Measurements from ENCODE around the gene TAOK2. TPM values are rescaled to one million over a fixed set of nuclear protein-coding genes. Genes with fewer than 3 reads are reported as not detected.
"Not testable (repeated sequence)": the region's sequence is repeated elsewhere in the genome, so short reads cannot be mapped to it uniquely, and the experiment has no call there.

Gene TAOK2
- total RNA-seq, 1 donor from 2014 or later = 35.0 TPM

DNA sequence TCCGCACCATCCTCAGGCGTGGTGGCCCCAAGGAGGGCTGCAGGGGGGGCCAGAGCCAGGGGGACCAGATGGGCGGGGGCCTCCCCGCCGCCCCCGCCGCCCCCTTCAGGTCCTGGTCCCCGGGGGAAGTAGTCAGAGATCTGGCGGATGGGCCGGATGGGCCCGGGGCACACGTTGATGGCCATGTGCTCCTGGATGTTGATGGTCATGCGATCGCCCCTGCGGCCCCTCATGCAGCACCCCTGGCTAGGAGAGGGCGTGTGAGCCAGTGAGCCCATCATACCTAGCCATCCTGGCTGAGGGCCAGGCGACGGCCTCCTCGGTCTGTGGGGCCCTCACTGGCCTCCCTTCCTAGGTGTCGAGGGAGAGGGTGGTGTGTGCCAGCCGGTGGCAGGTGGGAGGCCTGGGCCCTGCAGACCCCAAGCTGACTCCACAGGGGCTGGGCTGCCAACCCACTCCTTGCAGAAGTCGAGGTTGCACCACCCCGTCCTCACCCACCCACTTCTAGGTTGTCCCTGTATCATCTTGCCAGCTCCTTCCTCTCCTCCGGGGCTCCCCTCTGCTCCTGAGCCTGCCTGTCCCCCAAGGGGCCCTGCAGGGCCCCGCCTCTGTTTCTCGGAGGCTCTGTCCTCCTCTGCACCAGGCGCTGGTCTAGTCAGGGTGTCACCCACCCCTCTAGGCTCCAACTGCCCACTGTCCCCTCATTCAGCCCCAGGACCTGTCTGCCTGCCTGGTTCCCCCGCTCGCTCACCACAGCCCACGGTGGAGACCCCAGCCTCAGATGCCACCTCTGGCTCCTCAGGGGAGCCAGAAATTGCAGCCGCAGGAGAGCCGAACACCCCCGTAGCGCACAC lies 36.5 kb downstream of the TAOK2 start:
- Histone ChIP-seq H3K27me3 (ENCODE audit: control insufficient read depth in 3 of 3, insufficient read depth in 3 of 3, low read length in 3 of 3) (peaks cover 36 to 44% (median 38%) of the 10 kb centered on the region in 3 donors), H3K9ac (ENCODE audit: low read depth in 1 of 3, low read length in 3 of 3) (no peak overlapping the region)

DNA sequence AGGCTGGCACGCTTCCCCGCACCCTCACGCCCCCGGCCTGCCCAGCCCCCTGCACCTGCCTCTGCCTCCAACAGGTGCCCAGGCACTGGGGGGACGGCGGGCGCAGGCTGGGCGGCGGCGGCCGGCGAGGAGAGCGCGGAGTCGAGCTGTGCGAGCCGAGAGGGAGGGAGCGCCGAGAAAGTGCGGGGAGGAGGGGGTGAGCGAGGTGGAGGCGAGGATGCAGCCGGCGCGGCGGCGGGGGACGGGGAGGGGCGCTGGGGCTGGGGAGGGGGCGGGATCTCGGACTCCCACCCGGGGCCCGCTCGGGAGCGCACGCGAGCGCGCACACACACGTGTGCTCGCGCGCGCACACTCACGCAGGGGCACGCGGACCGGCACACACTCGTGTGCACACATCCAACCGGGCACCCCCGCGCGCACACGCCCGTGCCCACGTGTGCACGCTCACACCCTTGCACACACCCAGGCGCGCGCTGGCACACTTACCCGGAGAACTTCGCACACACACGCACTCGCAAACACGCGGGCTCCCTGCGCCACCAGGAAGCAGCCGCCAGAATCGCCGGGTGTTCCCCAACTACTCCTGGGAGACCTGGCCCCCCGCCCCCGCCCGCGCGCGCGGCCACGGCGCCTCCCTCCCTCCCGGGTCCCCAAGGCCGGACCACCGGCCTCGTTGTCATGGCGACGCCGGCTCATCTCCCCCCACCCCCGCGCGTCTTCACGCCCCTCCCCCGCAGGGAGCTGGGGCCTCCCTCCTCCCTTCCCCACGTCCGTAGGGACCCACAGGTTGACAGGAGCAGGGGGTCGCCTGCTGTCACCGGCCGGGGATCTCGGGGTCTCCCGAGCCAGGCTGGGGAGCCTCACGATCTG lies 37.4 kb downstream of the TAOK2 start, which contains the start of gene DOC2A:
Gene DOC2A, minus strand, starts transcription at position 184 of the 870 bp plus-strand sequence. CDS start 805 bp downstream, outside the sequence.
- Histone ChIP-seq H3K36me3 (ENCODE audit: control insufficient read depth in 3 of 3, insufficient read depth in 3 of 3, low read length in 3 of 3) (peaks cover 0 to 1% (median 0%) of the 10 kb centered on the region in 3 donors), H3K4me1 (ENCODE audit: control insufficient read depth in 3 of 3, insufficient read depth in 3 of 3, low read length in 3 of 3) (peaks cover 0 to 13% (median 5%) of the 10 kb centered on the region in 3 donors), H3K9me3 (ENCODE audit: control insufficient read depth in 3 of 3, low read length in 3 of 3) (no peaks in the 10 kb centered on the region), H3K4me3 (ENCODE audit: low read length in 3 of 3) (peak within 1 kb of the TSS in 2 of 3 donors; percentile 29 to 40), H3K9ac (ENCODE audit: low read depth in 1 of 3, low read length in 3 of 3) (no peak within 1 kb of the TSS), H3K27me3 (ENCODE audit: control insufficient read depth in 3 of 3, insufficient read depth in 3 of 3, low read length in 3 of 3) (peaks cover 36 to 44% (median 38%) of the 10 kb centered on the region in 3 donors), H3K27ac (ENCODE audit: low read depth, low read length) (no peak within 1 kb of the TSS)

More for the DNA sequence above, 36.5 kb downstream of the TAOK2 start:
- peak overlapping the region in 1 of 3 donors; percentile 29 for H3K4me3 ChIP-seq (ENCODE audit: low read length in 3 of 3)
- H3K36me3 ChIP-seq (ENCODE audit: control insufficient read depth in 3 of 3, insufficient read depth in 3 of 3, low read length in 3 of 3) = peaks cover 0 to 3% (median 0%) of the 10 kb centered on the region in 3 donors
- H3K9me3 ChIP-seq (ENCODE audit: control insufficient read depth in 3 of 3, low read length in 3 of 3) = no peaks in the 10 kb centered on the region
- no peak overlapping the region for H3K27ac ChIP-seq (ENCODE audit: low read depth, low read length)
- H3K4me1 ChIP-seq (ENCODE audit: control insufficient read depth in 3 of 3, insufficient read depth in 3 of 3, low read length in 3 of 3) = peaks cover 5 to 13% (median 7%) of the 10 kb centered on the region in 3 donors

DNA sequence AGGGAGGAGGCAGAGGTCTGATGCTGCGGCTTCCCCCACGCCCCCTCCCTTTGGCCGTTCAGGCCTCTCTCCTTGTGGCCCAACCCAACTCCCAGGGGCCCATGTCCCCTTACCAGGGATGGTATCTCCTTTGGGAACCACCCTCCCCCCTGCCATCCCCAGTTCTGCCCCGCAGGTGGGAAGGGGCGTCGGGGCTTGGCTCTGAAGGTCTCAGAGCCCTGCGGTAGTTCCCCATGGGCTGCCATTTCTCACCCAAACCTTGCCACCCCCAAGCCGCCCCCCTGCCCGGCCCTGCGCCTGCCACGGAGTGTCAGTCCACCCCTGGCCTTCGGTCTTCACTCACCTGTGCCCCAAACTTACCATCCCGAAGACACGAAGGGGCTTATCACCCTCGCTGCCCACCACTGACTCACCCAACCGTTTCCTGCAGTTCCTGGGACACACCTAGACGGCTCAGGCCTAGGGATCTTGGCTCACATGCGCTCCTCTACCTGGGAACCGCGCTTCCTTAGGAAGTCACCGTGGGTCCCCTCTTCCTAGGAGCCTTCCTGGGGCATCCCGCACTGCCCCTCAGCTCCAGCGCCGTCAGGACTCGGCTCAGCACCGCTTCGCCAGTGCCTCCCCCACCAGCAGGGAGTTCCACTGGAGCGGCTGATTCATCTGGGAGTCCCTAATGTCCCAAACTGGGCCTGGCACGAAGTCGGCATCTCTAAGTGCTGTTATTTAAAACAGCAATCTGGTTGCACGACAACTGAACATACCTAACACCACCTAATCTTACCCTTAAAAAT lies 38.2 kb downstream of the TAOK2 start:
- H3K9ac ChIP-seq (ENCODE audit: low read depth in 1 of 3, low read length in 3 of 3) = no peak overlapping the region
- H3K4me1 ChIP-seq (ENCODE audit: control insufficient read depth in 3 of 3, insufficient read depth in 3 of 3, low read length in 3 of 3) = peaks cover 0 to 13% (median 5%) of the 10 kb centered on the region in 3 donors
- H3K4me3 ChIP-seq (ENCODE audit: low read length in 3 of 3) = no peak overlapping the region
- peaks cover 36 to 44% (median 38%) of the 10 kb centered on the region in 3 donors for H3K27me3 ChIP-seq (ENCODE audit: control insufficient read depth in 3 of 3, insufficient read depth in 3 of 3, low read length in 3 of 3)
- no peaks in the 10 kb centered on the region for H3K9me3 ChIP-seq (ENCODE audit: control insufficient read depth in 3 of 3, low read length in 3 of 3)
- H3K36me3 ChIP-seq (ENCODE audit: control insufficient read depth in 3 of 3, insufficient read depth in 3 of 3, low read length in 3 of 3) = no peaks in the 10 kb centered on the region
- no peak overlapping the region for H3K27ac ChIP-seq (ENCODE audit: low read depth, low read length)

DNA sequence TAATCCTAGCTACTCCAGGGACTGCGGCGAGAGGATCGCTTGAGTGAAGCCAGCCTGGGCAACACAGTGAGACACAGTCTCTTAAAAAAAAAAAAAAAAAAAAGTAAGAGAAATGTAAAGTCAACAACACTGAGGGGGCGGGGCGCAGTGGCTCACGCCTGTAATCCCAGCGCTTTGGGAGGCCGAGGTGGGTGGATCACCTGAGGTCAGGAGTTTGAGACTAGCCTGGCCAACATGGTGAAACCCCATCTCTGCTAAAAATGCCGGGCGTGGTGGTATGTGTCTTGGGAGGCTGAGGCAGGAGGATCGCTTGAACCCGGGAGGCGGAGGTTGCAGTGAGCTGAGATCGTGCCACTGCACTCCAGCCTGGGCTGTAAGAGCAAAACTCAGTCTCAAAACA lies 38.9 kb downstream of the TAOK2 start:
- not testable (repeated sequence) for H3K9ac ChIP-seq (ENCODE audit: low read depth in 1 of 3, low read length in 3 of 3); H3K4me3 ChIP-seq (ENCODE audit: low read length in 3 of 3)
- peaks cover 34 to 42% (median 36%) of the 10 kb centered on the region in 3 donors for H3K27me3 ChIP-seq (ENCODE audit: control insufficient read depth in 3 of 3, insufficient read depth in 3 of 3, low read length in 3 of 3)

DNA sequence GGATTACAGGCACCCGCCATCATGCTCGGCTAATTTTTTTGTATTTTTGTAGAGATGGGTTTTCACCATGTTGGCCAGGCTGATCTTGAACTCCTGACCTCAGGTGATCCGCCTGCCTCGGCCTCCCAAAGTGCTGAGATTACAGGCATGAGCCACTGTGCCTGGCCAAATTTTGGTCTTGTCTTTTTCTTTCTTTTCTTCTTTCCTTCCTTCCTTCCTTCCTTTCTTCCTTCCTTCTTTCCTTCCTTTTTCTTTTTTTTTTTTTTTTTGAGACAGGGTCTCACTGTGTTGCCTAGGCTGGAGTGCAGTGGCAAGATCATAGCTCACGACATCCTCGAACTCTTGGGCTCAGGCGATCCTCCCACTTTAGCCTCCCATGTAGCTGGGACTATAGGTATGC lies 41.8 kb downstream of the TAOK2 start:
- not testable (repeated sequence) for H3K36me3 ChIP-seq (ENCODE audit: control insufficient read depth in 3 of 3, insufficient read depth in 3 of 3, low read length in 3 of 3); H3K9ac ChIP-seq (ENCODE audit: low read depth in 1 of 3, low read length in 3 of 3); H3K27ac ChIP-seq (ENCODE audit: low read depth, low read length); H3K9me3 ChIP-seq (ENCODE audit: control insufficient read depth in 3 of 3, low read length in 3 of 3); H3K4me1 ChIP-seq (ENCODE audit: control insufficient read depth in 3 of 3, insufficient read depth in 3 of 3, low read length in 3 of 3); H3K4me3 ChIP-seq (ENCODE audit: low read length in 3 of 3)
- peaks cover 10 to 17% (median 16%) of the 10 kb centered on the region in 3 donors for H3K27me3 ChIP-seq (ENCODE audit: control insufficient read depth in 3 of 3, insufficient read depth in 3 of 3, low read length in 3 of 3)

More for the DNA sequence above, 38.9 kb downstream of the TAOK2 start:
- peaks cover 0 to 13% (median 5%) of the 10 kb centered on the region in 3 donors for H3K4me1 ChIP-seq (ENCODE audit: control insufficient read depth in 3 of 3, insufficient read depth in 3 of 3, low read length in 3 of 3)
- H3K9me3 ChIP-seq (ENCODE audit: control insufficient read depth in 3 of 3, low read length in 3 of 3); H3K36me3 ChIP-seq (ENCODE audit: control insufficient read depth in 3 of 3, insufficient read depth in 3 of 3, low read length in 3 of 3); H3K27ac ChIP-seq (ENCODE audit: low read depth, low read length): not testable (repeated sequence)

DNA sequence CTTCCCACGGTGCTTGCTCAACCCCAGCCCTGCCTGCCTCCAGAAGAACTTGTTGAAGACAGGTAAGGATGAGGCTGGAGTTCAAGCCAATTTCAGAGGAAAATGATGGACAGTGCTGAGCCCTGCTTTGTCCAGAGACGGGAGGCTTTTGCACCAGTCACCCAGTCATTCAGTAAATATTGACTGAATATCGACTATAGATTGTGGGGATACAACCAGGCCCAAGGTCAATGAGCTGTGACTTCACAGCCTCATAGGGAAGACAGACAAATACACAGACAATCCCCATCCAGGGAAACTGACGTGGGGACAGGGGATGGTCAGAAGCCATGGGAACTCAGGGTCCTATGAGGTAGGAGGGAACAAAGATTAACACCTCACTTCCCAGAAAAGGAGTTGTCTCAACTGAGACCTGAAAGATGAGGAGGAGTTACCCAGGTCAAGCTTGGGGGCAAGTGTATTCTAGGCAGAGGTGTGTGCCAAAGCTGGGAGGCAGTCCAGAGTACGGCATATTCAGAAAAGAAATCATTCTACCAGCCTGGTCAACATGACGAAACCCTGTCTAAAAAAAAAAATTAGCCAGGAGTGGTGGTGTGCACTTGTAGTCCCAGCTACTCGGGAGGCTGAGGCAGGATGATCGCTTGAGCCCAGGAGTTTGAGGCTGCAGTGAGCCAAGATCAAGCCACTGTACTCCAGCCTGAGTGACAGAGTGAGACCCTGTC lies 43.0 kb downstream of the TAOK2 start:
- no peak overlapping the region for H3K27ac ChIP-seq (ENCODE audit: low read depth, low read length)
- H3K36me3 ChIP-seq (ENCODE audit: control insufficient read depth in 3 of 3, insufficient read depth in 3 of 3, low read length in 3 of 3) = no peaks in the 10 kb centered on the region
- H3K9ac ChIP-seq (ENCODE audit: low read depth in 1 of 3, low read length in 3 of 3) = no peak overlapping the region

DNA sequence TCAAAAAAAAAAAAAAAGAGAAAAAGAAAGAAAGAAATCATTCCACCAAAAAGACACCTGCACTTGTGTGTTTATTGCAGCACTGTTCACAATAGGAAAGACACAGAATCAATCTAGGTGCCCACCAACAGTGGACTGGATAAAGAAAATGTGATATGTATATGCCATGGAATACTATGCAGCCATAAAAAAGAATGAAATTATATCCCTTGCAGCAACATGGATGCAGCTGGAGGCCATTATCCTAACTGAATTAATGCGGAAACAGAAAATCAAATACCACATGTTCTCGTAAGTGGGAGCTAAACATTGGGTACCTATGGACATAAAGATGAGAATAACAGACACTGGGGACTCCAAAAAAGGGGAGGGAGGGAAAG lies 43.6 kb downstream of the TAOK2 start:
- no peak overlapping the region for H3K27ac ChIP-seq (ENCODE audit: low read depth, low read length)
- peaks cover under 1 to 4% (median 2%) of the 10 kb centered on the region in 3 donors for H3K27me3 ChIP-seq (ENCODE audit: control insufficient read depth in 3 of 3, insufficient read depth in 3 of 3, low read length in 3 of 3)
- peaks cover 5 to 9% (median 8%) of the 10 kb centered on the region in 3 donors for H3K4me1 ChIP-seq (ENCODE audit: control insufficient read depth in 3 of 3, insufficient read depth in 3 of 3, low read length in 3 of 3)
- no peak overlapping the region for H3K9ac ChIP-seq (ENCODE audit: low read depth in 1 of 3, low read length in 3 of 3)
- no peak overlapping the region for H3K4me3 ChIP-seq (ENCODE audit: low read length in 3 of 3)
- no peaks in the 10 kb centered on the region for H3K36me3 ChIP-seq (ENCODE audit: control insufficient read depth in 3 of 3, insufficient read depth in 3 of 3, low read length in 3 of 3)
- H3K9me3 ChIP-seq (ENCODE audit: control insufficient read depth in 3 of 3, low read length in 3 of 3) = no peaks in the 10 kb centered on the region

More for the DNA sequence above, 43.0 kb downstream of the TAOK2 start:
- no peak overlapping the region for H3K4me3 ChIP-seq (ENCODE audit: low read length in 3 of 3)
- peaks cover 6 to 8% (median 7%) of the 10 kb centered on the region in 3 donors for H3K27me3 ChIP-seq (ENCODE audit: control insufficient read depth in 3 of 3, insufficient read depth in 3 of 3, low read length in 3 of 3)
- peaks cover 5 to 11% (median 8%) of the 10 kb centered on the region in 3 donors for H3K4me1 ChIP-seq (ENCODE audit: control insufficient read depth in 3 of 3, insufficient read depth in 3 of 3, low read length in 3 of 3)
- H3K9me3 ChIP-seq (ENCODE audit: control insufficient read depth in 3 of 3, low read length in 3 of 3) = no peaks in the 10 kb centered on the region

DNA sequence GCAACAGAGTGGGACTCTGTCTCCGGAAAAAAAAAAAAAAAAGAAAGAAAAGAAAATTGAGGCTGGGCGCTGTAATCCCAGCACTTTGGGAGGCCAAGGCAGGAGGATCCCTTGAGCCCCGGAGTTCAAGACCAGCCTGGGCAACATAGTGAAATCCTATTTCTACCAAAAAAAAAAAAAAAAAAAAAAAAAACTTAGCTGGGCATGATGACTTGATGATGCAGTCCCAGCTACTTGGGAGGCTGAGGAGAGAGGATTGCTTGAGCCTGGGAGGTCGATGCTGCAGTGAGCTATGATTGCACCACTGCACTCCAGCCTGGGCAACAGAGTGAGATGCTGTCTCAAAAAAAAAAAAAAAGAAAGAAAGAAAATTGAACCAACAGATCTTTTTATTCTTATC lies 44.3 kb downstream of the TAOK2 start:
- H3K36me3 ChIP-seq (ENCODE audit: control insufficient read depth in 3 of 3, insufficient read depth in 3 of 3, low read length in 3 of 3); H3K27me3 ChIP-seq (ENCODE audit: control insufficient read depth in 3 of 3, insufficient read depth in 3 of 3, low read length in 3 of 3); H3K4me3 ChIP-seq (ENCODE audit: low read length in 3 of 3); H3K4me1 ChIP-seq (ENCODE audit: control insufficient read depth in 3 of 3, insufficient read depth in 3 of 3, low read length in 3 of 3); H3K9ac ChIP-seq (ENCODE audit: low read depth in 1 of 3, low read length in 3 of 3); H3K27ac ChIP-seq (ENCODE audit: low read depth, low read length); H3K9me3 ChIP-seq (ENCODE audit: control insufficient read depth in 3 of 3, low read length in 3 of 3): not testable (repeated sequence)

DNA sequence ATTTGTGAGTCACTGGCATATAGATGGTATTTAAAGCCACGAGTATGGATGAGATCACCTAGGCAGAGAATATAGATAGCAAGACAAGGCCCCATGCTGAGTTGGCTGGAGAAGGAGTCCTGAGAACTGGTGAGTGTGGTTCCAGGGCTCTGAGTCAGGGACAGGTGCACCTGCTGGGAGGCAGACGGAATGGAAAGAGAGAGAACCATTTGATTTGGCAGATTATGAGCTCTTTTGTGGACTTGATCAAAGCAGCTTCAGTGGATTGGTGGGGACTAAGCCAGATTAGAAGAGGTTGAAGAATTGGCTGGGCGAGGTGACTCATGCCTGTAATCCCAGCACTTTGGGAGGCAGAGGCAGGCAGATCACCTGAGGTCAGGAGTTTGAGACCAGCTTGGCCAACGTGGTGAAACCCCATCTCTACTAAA lies 45.1 kb downstream of the TAOK2 start:
- H3K4me1 ChIP-seq (ENCODE audit: control insufficient read depth in 3 of 3, insufficient read depth in 3 of 3, low read length in 3 of 3) = peaks cover 5 to 9% (median 8%) of the 10 kb centered on the region in 3 donors
- no peaks in the 10 kb centered on the region for H3K36me3 ChIP-seq (ENCODE audit: control insufficient read depth in 3 of 3, insufficient read depth in 3 of 3, low read length in 3 of 3)
- peaks cover 0 to 5% (median 0%) of the 10 kb centered on the region in 3 donors for H3K27me3 ChIP-seq (ENCODE audit: control insufficient read depth in 3 of 3, insufficient read depth in 3 of 3, low read length in 3 of 3)
- no peak overlapping the region for H3K9ac ChIP-seq (ENCODE audit: low read depth in 1 of 3, low read length in 3 of 3)
- H3K27ac ChIP-seq (ENCODE audit: low read depth, low read length) = no peak overlapping the region
- H3K9me3 ChIP-seq (ENCODE audit: control insufficient read depth in 3 of 3, low read length in 3 of 3) = no peaks in the 10 kb centered on the region
- no peak overlapping the region for H3K4me3 ChIP-seq (ENCODE audit: low read length in 3 of 3)

Data from skeletal muscle tissue (tissue), 4 donors.